GM21447 (cell line): ENCODE results near the gene MPL.

Experiments
- ATAC-seq: cut with Tn5 transposase; IDR thresholded peaks from one replicate; pipeline ENCODE4 v1.9.1; 2021; ENCODE audit not compliant: unreplicated experiment

Gene MPL

GRCh38 chr1:43337588-43337987 lies at the start of gene MPL:
MPL (plus strand) TSS chr1:43337818; CDS start chr1:43337849, 31 bp downstream.
- no peak for ATAC-seq

- no peak for ATAC-seq
Observed at GRCh38 chr1:43288058-43288784, 49.4 kb upstream of the MPL start.

GRCh38 chr1:43288785-43289706 lies 48.6 kb upstream of the MPL start:
- ATAC-seq: no peak

- no peak for ATAC-seq
Observed at GRCh38 chr1:43292216-43292615, 45.4 kb upstream of the MPL start.

GRCh38 chr1:43292679-43293078 lies 44.9 kb upstream of the MPL start:
- ATAC-seq: no peak

GRCh38 chr1:43293176-43293575 lies 44.4 kb upstream of the MPL start:
- no peak for ATAC-seq

GRCh38 chr1:43293896-43294760 lies 43.5 kb upstream of the MPL start:
- no peak for ATAC-seq

- no peak for ATAC-seq
Observed at GRCh38 chr1:43294761-43295160, 42.9 kb upstream of the MPL start.

- no peak for ATAC-seq
Observed at GRCh38 chr1:43296207-43296606, 41.4 kb upstream of the MPL start.

- no peak for ATAC-seq
Observed at GRCh38 chr1:43298055-43298454, 39.6 kb upstream of the MPL start.

GRCh38 chr1:43299101-43299500 lies 38.5 kb upstream of the MPL start:
- no peak for ATAC-seq

- ATAC-seq: no peak
Observed at GRCh38 chr1:43300378-43301094, 37.1 kb upstream of the MPL start, which contains the start of gene TIE1. TIE1 (plus strand) TSS chr1:43300982; CDS start chr1:43301072, 90 bp downstream.

- no peak for ATAC-seq
Observed at GRCh38 chr1:43302201-43302600, 35.4 kb upstream of the MPL start.

- ATAC-seq: no peak
Observed at GRCh38 chr1:43302721-43303470, 34.7 kb upstream of the MPL start.

GRCh38 chr1:43303471-43304313 lies 33.9 kb upstream of the MPL start:
- no peak for ATAC-seq

- no peak for ATAC-seq
Observed at GRCh38 chr1:43304314-43304681, 33.3 kb upstream of the MPL start.

- ATAC-seq: no peak
Observed at GRCh38 chr1:43304771-43305300, 32.8 kb upstream of the MPL start.

GRCh38 chr1:43305461-43305860 lies 32.2 kb upstream of the MPL start:
- no peak for ATAC-seq
